Colon (tissue), 2 donors: ENCODE results near the gene NAA35.
"Not testable (repeated sequence)": the region's sequence is repeated elsewhere in the genome, so short reads cannot be mapped to it uniquely, and the experiment has no call there.

Experiments used
- FAIRE-seq: peaks from 2 replicates; lab custom pipeline; 2012; peaks lifted over from hg19 to GRCh38; lab: Jason Lieb, UNC
- donor health status: control.
- donor health status: control.

The NAA35 gene

GRCh38 chr9:85944672-85945071 lies 3.7 kb downstream of the NAA35 start:
- no peak for FAIRE-seq

- FAIRE-seq, result no peak
Measured at GRCh38 chr9:85949586-85950335, 8.8 kb downstream of the NAA35 start.

DNA sequence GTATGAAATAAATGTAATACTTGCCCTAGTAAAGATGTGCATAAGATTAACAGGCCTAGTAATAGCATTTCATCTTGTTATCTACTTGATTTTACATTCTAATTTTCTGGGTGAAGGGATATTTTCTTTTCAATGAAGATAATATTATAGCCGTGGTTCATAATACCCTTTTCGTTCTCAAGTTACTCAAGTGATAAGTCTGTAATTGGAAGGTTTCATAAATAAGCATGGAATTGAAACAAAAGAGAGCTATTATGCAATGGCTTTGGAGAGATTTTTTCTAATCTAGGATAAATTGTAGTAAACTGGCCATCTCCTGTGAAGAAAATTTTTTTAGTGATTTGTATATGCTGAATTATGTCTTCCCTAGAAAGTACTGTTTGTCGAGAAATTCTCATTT lies 19.0 kb downstream of the NAA35 start:
- FAIRE-seq, result no peak

GRCh38 chr9:85960688-85961093 lies 19.7 kb downstream of the NAA35 start:
- FAIRE-seq, result no peak

DNA sequence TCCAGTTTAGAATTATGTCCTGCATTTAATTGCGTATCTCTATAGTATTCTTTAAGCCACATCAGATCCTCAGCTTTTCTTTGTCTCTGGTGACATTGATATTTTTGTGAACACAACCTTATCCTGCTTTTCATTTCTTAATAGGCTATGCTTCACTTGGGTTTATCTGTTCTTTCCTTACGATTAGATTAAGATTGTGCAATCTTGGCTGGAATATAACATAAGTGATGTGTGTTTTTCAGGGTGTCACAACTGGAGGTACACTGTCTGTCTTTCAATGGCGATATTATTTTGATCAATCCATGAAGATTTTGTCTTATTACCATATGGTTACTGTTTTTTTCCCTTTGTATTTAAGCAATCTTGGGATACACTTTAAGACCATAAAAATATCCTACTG lies 23.6 kb downstream of the NAA35 start:
- FAIRE-seq, result no peak

DNA sequence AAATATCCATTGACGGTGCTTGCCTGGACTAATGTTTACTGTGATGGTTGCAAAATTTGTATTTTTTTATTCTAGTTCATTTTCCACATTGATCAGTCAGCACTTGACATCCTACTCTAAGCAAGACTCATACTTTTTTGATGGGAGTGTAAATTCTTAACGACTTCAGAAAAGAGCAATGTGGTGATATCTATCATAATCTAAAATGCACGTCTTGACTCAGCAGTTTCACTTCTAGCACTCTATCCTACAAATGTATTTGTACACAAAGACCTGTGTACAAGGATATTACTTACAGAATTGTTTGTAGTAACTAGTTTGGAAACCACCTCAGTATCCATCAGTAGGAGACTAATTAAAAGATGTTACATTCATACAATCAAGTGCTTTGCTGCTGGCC lies 24.0 kb downstream of the NAA35 start:
- no peak for FAIRE-seq

- FAIRE-seq, result no peak
Measured at GRCh38 chr9:85969727-85970126, 28.8 kb downstream of the NAA35 start.

DNA sequence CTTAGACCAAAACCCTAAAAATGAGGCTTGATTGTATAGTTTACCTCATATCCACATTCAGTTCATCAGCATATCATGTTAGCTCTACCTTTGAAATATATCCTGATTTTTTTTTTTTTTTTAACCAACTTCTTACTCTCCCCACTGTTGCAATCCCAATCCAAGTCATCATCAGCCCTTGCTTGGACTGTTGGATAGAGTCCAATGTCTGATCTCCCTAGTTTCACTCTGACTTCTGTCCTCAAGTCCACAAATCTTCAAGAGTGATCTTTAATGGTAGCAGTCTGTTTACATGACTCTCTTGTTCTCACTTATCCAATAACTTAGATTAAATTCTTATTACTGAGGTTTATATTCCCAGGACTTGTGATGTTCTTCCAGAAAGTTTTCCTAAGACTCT lies 30.8 kb downstream of the NAA35 start:
- FAIRE-seq, result no peak

GRCh38 chr9:85973238-85973637 lies 32.3 kb downstream of the NAA35 start:
- FAIRE-seq, result no peak

DNA sequence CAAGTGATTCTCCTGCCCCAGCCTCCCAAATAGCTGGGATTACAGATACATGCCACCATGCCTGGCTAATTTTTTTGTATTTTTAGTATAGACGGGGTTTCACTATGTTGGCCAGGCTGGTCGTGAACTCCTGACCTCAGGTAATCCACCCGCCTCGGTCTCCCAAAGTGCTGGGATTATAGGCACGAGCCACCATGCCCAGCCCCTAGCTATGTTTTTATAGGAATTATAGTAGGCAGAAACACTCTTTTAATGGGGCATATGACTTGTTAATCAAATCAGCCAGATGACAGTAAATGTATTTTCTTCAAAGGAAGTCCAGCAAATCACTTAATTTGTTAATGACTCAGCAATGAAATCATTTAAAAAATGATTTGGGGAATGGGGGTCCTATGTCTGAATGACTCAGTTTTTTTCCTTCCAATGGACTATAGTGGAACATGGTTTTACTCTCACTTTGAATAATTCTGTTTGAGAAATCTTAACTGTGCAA lies 33.2 kb downstream of the NAA35 start:
- FAIRE-seq, result not testable (repeated sequence)

DNA sequence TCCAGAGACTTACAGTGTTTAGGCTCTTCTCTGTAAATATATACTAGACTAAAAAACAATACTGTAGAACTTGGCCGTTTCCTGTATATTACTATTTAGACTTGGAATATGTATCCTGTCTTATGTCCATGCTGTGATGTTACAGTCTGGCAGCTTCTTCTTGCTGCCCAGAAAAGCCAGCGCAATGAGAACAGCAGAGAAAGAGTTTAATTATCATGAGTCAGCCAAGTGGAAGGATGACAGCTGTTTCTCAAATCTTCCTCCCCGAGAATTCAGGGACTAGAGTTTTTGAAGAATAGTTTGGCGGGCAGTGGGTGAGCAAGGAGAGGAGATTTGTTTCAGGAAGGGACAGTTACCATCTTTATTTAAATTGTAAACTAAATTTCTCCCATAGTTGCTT lies 37.5 kb downstream of the NAA35 start:
- no peak for FAIRE-seq

- FAIRE-seq, result no peak
Measured at GRCh38 chr9:85981369-85981768, 40.4 kb downstream of the NAA35 start.

DNA sequence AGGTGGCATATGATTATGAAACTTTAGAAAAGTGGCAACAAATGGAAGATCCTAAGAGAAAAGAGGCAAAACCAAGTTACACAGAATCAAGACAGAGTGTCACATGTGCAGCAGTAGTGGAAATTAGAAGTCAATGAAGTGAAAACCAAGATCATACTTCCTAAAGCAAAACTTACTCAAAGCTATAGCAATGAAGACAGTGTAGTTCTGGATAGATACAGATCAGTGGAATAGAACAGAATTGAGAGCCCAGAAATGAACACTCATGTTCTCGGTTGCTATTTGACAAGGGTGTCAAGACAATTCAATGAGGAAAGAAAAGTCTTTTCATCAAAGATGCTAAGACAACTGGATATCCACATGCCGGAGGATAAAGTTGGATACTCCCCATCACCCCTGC lies 43.5 kb downstream of the NAA35 start:
- no peak for FAIRE-seq

- no peak for FAIRE-seq
Measured at GRCh38 chr9:85987236-85987635, 46.3 kb downstream of the NAA35 start.

DNA sequence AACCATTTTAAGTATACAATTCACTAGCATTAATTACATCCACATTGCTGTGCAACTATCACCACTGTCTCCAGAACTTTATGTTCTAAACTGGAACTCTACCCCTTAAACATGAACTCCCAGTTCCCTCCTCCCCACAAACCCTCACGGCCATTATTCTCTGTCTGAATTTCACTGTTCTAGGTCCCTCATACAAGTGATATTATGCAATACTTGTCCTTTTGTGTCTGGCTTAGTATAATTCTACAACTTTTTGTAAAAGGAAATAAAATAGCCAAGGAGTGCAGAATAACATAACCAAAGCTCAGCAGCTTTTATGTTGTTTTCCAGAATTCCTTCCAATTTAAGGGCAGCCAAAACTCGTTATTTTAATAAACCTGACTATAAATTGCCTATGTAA lies 53.2 kb downstream of the NAA35 start:
- no peak for FAIRE-seq

- FAIRE-seq, result peak; percentile 93
Measured at GRCh38 chr9:85995097-85995496, 54.2 kb downstream of the NAA35 start.

- no peak for FAIRE-seq
Measured at GRCh38 chr9:85995599-85995998, 54.7 kb downstream of the NAA35 start.

GRCh38 chr9:86005253-86005775 lies 64.4 kb downstream of the NAA35 start:
- no peak for FAIRE-seq

DNA sequence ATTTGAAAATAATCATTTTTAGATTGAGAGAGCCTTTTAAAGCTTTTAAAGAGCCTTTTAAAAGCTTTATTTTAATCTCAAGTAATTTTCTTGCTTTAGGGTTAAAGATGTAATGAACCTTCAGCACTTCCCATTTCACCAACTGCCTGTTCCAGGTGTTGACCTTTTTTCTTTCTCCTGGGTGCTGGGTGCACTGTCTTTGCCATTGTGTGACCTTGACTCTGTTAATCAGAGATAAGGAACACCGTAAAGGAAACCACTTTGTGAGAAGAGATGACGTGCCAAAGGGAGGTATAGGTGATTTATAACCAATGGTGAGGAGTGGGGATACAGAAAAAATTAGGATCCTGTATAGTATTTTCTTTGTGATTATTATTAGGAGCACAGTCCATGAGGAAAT lies 68.2 kb downstream of the NAA35 start:
- FAIRE-seq, result no peak

GRCh38 chr9:86020731-86021130 lies 79.8 kb downstream of the NAA35 start:
- FAIRE-seq, result no peak

GRCh38 chr9:86021166-86021565 lies 80.2 kb downstream of the NAA35 start:
- FAIRE-seq, result no peak

DNA sequence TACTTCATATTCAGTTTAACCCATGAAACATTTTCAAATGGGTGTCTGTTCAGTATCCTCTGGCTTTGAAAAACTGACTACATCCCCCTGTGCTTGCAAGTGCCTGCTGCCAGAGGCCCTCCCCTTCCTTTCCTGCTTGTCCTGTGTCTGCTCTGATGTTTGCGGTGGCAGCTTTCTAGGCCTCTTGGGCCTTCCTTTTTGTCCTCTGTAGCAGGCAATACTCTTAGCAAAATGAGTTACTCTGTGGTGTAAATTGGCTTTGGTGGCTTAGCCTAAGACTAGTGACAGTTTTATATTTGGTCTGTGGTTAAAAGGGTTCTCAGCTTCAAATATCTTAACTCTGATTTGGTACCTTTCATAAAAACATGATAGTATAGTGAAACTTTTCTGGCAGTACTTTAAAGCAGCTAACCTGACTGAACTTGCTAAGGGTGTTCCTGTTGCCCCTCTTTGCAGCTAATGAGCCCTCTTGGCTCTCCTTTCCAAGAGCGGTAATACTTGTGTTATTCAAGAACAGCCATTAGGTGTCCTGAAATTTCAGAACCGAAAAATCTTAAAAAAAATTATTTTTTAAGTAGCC lies 81.8 kb downstream of the NAA35 start:
- FAIRE-seq, result no peak

GRCh38 chr9:86027767-86028166 lies 86.8 kb downstream of the NAA35 start:
- no peak for FAIRE-seq
